GM18951 (cell line): ENCODE results near the gene TPRG1L.

ENCODE experiments used
- POLR2A ChIP-seq: IDR thresholded peaks from 4 replicates; pipeline ENCODE4 v1.6.1; 2011; ENCODE audit warnings: mild to moderate bottlenecking; ENCODE audit not compliant: insufficient read length, insufficient read depth; ENCODE audit errors: extremely low read depth
- in situ Hi-C: fragments of 300-500 bp; cut with MboI; formaldehyde crosslinking; loops from one replicate; pipeline ENCODE4 v1.12.0; 2022; ENCODE audit warnings: low sequenced_read_pairs, mixed read lengths, inconsistent platforms; ENCODE audit not compliant: unreplicated experiment

Gene TPRG1L

GRCh38 chr1:3607703-3608065 is 17.1 kb upstream of the TPRG1L start:
- TF ChIP-seq POLR2A: no peak
- in situ Hi-C loops: no loop called here

- in situ Hi-C loops: no loop called here
- no peak for TF ChIP-seq POLR2A
Measured at GRCh38 chr1:3608154-3608553, 16.7 kb upstream of the TPRG1L start.

GRCh38 chr1:3609016-3609768 is 15.6 kb upstream of the TPRG1L start:
- in situ Hi-C loops: no loop called here
- no peak for TF ChIP-seq POLR2A

DNA sequence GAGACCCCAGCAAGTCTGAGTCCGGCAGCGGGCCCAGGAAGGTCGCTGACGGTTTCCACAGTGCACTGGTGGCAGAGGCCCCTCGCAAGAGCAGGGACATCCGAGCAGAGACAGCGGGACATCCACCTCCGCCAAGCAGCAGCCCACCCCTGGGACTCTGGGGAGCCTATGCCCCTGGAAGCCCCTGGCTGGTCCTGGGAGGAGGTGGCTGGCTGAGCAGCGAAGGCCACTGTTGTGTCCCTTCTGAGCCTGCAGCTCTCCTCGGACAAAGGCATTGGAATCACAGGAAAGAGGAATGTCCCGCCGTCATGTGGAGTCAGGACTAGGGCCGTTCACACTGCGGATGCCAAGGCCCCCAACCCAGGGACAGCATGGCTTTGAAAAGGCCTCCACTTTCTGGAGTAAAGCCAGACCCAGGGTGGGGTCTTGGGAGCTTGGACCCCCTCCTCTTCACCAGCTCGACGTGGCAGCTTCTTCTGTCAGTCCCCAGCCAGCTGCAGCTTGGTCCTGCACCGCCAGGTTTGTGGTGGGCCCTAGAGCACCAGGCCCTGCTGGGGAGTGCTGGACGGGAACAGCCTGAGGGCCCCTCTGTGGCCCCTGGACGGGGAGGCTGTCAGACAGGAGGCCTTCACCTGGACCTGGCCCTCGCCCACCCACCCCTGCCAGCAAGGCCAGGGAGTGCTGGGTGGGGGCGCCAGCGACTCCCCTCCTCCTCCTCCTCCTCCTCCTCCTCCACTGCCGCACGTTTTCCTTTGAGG is 14.9 kb upstream of the TPRG1L start:
- no peak for TF ChIP-seq POLR2A
- in situ Hi-C loops: no loop called here

GRCh38 chr1:3610527-3611169 is 14.2 kb upstream of the TPRG1L start:
- in situ Hi-C loops: no loop called here
- no peak for TF ChIP-seq POLR2A

GRCh38 chr1:3611170-3612019 is 13.4 kb upstream of the TPRG1L start, which contains the start of gene MEGF6:
Gene MEGF6 (minus strand): TSS chr1:3611508. CDS start chr1:3611268, 240 bp downstream.
- in situ Hi-C loops: no loop called here
- TF ChIP-seq POLR2A: no peak

GRCh38 chr1:3612123-3612522 is 12.7 kb upstream of the TPRG1L start:
- in situ Hi-C loops: no loop called here
- TF ChIP-seq POLR2A: no peak

GRCh38 chr1:3614755-3615742 is 9.8 kb upstream of the TPRG1L start:
- in situ Hi-C loops: no loop called here
- no peak for TF ChIP-seq POLR2A

GRCh38 chr1:3616861-3617260 is 8.0 kb upstream of the TPRG1L start:
- in situ Hi-C loops: no loop called here

DNA sequence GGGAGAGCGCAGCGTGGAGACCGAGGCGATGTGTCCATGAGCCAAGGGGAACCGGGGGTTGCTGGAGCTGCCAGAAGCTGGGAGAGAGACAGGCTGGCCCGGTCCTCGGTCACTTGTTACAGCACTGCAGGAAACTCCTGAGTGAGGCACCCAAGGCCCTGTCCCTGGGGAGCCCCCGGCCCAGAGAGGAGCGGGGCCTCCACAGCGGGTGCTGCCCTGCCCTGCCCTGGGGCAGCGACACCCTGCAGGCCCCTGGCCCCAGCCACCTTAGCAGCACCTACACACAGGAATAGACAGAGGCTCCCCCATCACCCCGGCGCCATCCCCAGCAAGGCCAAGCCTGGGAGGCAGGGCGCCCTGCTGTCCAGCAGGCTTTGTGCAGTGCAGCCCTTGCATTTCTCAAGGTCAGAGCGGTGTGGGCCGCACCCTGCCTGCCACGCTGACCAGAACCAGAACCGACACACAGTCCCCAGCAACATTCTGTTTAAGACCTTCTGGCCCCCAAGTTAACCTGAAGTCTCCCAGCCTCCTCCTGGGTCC is 6.9 kb upstream of the TPRG1L start:
- no peak for TF ChIP-seq POLR2A
- in situ Hi-C loops: no loop called here

More at GRCh38 chr1:3616861-3617260, 8.0 kb upstream of the TPRG1L start:
- TF ChIP-seq POLR2A: no peak

- in situ Hi-C loops: no loop called here
- no peak for TF ChIP-seq POLR2A
Measured at GRCh38 chr1:3618531-3618880, 6.3 kb upstream of the TPRG1L start.
